ENCODE results near the gene ICAM4. TPM values are rescaled to one million over a fixed set of nuclear protein-coding genes. Genes with fewer than 3 reads are reported as not detected.
A peak's percentile ranks its signal among the peaks of the same experiment; 100 is the strongest.

Gene ICAM4
- total and polyA plus RNA-seq, 2 of the 13 experiments (the other 11 are each of a cell fraction or from before 2014, with no cell fraction given) = 2.9 to 4.0 TPM

DNA sequence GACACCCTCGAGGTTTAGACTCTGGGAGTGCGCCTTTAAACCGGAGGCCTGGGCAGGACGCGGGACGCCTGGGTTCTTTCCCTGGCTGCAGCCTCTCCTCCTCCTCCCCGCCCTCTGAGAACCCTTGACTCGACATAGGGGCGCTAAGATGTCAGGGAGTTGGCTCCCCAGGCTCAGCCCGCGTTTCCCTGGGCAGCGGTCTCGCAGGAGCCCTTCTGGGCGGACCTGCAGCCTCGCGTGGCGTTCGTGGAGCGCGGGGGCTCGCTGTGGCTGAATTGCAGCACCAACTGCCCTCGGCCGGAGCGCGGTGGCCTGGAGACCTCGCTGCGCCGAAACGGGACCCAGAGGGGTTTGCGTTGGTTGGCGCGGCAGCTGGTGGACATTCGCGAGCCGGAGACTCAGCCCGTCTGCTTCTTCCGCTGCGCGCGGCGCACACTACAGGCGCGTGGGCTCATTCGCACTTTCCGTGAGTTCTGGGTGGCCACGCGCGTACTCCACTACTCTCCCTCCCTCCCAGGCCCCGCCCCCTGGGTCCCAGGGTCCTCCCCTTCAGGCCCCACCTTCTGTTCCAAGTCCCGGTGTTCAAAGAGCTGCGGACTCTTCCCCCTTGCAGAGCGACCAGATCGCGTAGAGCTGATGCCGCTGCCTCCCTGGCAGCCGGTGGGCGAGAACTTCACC lies 4.3 kb downstream of the ICAM4 start (continued):
- TF ChIP-seq, protein P1, sequence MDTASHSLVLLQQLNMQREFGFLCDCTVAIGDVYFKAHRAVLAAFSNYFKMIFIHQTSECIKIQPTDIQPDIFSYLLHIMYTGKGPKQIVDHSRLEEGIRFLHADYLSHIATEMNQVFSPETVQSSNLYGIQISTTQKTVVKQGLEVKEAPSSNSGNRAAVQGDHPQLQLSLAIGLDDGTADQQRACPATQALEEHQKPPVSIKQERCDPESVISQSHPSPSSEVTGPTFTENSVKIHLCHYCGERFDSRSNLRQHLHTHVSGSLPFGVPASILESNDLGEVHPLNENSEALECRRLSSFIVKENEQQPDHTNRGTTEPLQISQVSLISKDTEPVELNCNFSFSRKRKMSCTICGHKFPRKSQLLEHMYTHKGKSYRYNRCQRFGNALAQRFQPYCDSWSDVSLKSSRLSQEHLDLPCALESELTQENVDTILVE (CRISPR knock-in tag; IDR thresholded peaks at IDR 0.05) = no peak
- TF ChIP-seq FOSL2 (CRISPR knock-in tag; IDR thresholded peaks at IDR 0.05) = no peak
- 0 out of 2 replicates have a peak, but pooled peaks have one; percentile 20 for TF ChIP-seq ZSCAN25 (CRISPR knock-in tag; IDR thresholded peaks at IDR 0.05)
- no peak for TF ChIP-seq KMT2A (CRISPR knock-in tag; IDR thresholded peaks at IDR 0.05)
- TF ChIP-seq, protein P2, sequence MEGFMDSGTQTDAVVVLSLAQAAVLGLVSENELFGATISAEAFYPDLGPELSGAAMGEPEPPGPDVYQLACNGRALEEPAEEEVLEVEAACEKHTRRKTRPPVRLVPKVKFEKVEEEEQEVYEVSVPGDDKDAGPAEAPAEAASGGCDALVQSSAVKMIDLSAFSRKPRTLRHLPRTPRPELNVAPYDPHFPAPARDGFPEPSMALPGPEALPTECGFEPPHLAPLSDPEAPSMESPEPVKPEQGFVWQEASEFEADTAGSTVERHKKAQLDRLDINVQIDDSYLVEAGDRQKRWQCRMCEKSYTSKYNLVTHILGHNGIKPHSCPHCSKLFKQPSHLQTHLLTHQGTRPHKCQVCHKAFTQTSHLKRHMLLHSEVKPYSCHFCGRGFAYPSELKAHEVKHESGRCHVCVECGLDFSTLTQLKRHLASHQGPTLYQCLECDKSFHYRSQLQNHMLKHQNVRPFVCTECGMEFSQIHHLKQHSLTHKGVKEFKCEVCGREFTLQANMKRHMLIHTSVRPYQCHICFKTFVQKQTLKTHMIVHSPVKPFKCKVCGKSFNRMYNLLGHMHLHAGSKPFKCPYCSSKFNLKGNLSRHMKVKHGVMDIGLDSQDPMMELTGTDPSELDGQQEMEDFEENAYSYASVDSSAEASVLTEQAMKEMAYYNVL (CRISPR knock-in tag; IDR thresholded peaks at IDR 0.05; ENCODE audit: borderline replicate concordance) = no peak
- no peak for TF ChIP-seq CEBPG (CRISPR knock-in tag; IDR thresholded peaks at IDR 0.05)
- TF ChIP-seq KLF11 (CRISPR knock-in tag; IDR thresholded peaks at IDR 0.05) = no peak
- no peak for TF ChIP-seq FOXP1 (IDR thresholded peaks at IDR 0.05)
- TF ChIP-seq FOXP1 (CRISPR knock-in tag; IDR thresholded peaks at IDR 0.05) = no peak
- TF ChIP-seq, protein P3, sequence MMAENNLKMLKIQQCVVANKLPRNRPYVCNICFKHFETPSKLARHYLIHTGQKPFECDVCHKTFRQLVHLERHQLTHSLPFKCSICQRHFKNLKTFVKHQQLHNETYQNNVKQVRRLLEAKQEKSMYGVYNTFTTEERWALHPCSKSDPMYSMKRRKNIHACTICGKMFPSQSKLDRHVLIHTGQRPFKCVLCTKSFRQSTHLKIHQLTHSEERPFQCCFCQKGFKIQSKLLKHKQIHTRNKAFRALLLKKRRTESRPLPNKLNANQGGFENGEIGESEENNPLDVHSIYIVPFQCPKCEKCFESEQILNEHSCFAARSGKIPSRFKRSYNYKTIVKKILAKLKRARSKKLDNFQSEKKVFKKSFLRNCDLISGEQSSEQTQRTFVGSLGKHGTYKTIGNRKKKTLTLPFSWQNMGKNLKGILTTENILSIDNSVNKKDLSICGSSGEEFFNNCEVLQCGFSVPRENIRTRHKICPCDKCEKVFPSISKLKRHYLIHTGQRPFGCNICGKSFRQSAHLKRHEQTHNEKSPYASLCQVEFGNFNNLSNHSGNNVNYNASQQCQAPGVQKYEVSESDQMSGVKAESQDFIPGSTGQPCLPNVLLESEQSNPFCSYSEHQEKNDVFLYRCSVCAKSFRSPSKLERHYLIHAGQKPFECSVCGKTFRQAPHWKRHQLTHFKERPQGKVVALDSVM (CRISPR knock-in tag; IDR thresholded peaks at IDR 0.05) = no peak
- TF ChIP-seq, protein P4, sequence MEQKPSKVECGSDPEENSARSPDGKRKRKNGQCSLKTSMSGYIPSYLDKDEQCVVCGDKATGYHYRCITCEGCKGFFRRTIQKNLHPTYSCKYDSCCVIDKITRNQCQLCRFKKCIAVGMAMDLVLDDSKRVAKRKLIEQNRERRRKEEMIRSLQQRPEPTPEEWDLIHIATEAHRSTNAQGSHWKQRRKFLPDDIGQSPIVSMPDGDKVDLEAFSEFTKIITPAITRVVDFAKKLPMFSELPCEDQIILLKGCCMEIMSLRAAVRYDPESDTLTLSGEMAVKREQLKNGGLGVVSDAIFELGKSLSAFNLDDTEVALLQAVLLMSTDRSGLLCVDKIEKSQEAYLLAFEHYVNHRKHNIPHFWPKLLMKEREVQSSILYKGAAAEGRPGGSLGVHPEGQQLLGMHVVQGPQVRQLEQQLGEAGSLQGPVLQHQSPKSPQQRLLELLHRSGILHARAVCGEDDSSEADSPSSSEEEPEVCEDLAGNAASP (CRISPR knock-in tag; IDR thresholded peaks at IDR 0.05; ENCODE audit: borderline replicate concordance) = no peak
- TF ChIP-seq BCL3 (CRISPR knock-in tag; IDR thresholded peaks at IDR 0.05) = peak; percentile 63; the same call in 1 of the 2 replicates
- TF ChIP-seq NFIB (CRISPR knock-in tag; IDR thresholded peaks at IDR 0.05; ENCODE audit: borderline replicate concordance) = no peak
- no peak for TF ChIP-seq ZBTB7B (CRISPR knock-in tag; IDR thresholded peaks at IDR 0.05)
- TF ChIP-seq ARID2 (CRISPR knock-in tag; IDR thresholded peaks at IDR 0.05; ENCODE audit: borderline replicate concordance) = no peak
- no peak for TF ChIP-seq ZNF598 (CRISPR knock-in tag; IDR thresholded peaks at IDR 0.05; ENCODE audit: borderline replicate concordance)
- TF ChIP-seq ZNF350 (CRISPR knock-in tag; IDR thresholded peaks at IDR 0.05; ENCODE audit: borderline replicate concordance, low read depth) = no peak
- TF ChIP-seq RAD21 (CRISPR knock-in tag; IDR thresholded peaks at IDR 0.05) = no peak
- TF ChIP-seq ZFY (CRISPR knock-in tag; IDR thresholded peaks at IDR 0.05) = 0 out of 2 replicates have a peak, but pooled peaks have one; percentile 8
- TF ChIP-seq, protein P5, sequence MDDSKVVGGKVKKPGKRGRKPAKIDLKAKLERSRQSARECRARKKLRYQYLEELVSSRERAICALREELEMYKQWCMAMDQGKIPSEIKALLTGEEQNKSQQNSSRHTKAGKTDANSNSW (CRISPR knock-in tag; IDR thresholded peaks at IDR 0.05; ENCODE audit: borderline replicate concordance) = no peak
- no peak for TF ChIP-seq ZNF232 (CRISPR knock-in tag; IDR thresholded peaks at IDR 0.05; ENCODE audit: borderline replicate concordance)
- no peak for TF ChIP-seq NFYC (CRISPR knock-in tag; IDR thresholded peaks at IDR 0.05)
- no peak for TF ChIP-seq ZNF431 (CRISPR knock-in tag; IDR thresholded peaks at IDR 0.05; ENCODE audit: borderline replicate concordance, low read depth)
- TF ChIP-seq TCF7L2 (IDR thresholded peaks at IDR 0.05; ENCODE audit: low read depth, low read length) = no peak
